WTC11 (cell line): Measurements from ENCODE around the gene SERTAD3.

Source experiments
- ATF3 ChIP-seq: sonication (generic); formaldehyde crosslinking; conservative IDR thresholded peaks from 2 replicates; pipeline ENCODE4 v1.8.1; 2022; ENCODE audit warnings: mild to moderate bottlenecking, missing genetic modification reagents
- CTCF ChIP-seq: fragments of 200-600 bp; IDR thresholded peaks from 2 replicates; pipeline ENCODE4 v1.8.0; 2022; ENCODE audit warnings: antibody characterized with exemption
- FOXJ3 ChIP-seq: sonication (generic); formaldehyde crosslinking; IDR thresholded peaks from 2 replicates; pipeline ENCODE4 v1.9.0; 2021; ENCODE audit warnings: missing genetic modification reagents, mild to moderate bottlenecking, borderline replicate concordance
- ZNF263 ChIP-seq: sonication (generic); formaldehyde crosslinking; IDR thresholded peaks from 2 replicates; pipeline ENCODE4 v1.8.1; 2022; ENCODE audit warnings: low read depth, mild to moderate bottlenecking, moderate library complexity, missing genetic modification reagents

- TF ChIP-seq CTCF = no peak
- TF ChIP-seq FOXJ3 = no peak
- TF ChIP-seq ZNF263 = no peak
- no peak for TF ChIP-seq ATF3 (CRISPR knock-in tag)
Measured at GRCh38 chr19:40398417-40399131, 45.6 kb downstream of the SERTAD3 start.
